GM18526 (cell line): Measurements from ENCODE around the gene CHKA.

Experiments used
- POLR2A ChIP-seq: IDR thresholded peaks from 3 replicates; pipeline ENCODE4 v1.6.1; 2011; ENCODE audit not compliant: insufficient read length; ENCODE audit errors: extremely low read depth

CHKA gene

GRCh38 chr11:68038718-68039525 lies 82.3 kb downstream of the CHKA start, which contains the start of gene TCIRG1:
Gene TCIRG1 (plus strand): TSS chr11:68039025. CDS start chr11:68041272, 2,247 bp downstream.
- TF ChIP-seq POLR2A: peak; percentile 91

DNA sequence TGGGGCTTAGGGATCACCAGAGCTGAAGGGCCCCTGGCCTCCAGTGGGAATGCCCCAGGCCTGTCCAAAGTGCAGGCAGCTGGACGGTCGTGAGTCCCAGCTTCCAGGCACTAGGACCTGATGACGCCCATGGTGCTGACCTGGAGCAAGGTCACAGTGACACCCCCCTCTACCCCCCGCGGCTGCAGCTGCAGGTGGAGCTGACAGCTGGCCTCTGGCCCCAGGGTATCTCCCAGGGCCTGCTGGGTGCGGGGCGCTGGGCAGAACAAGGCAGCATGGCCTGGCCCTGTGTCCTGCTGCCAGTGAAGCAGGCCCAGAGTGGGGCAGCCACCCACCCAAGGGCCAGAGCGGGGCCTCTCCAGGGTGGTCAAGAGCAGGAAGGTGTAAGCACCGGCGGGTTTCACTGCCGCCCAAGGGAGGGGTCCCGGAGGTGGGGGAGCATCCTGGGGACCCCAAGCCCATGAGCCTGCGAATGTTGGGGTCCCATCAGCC lies 82.9 kb downstream of the CHKA start:
- no peak for TF ChIP-seq POLR2A

- TF ChIP-seq POLR2A: no peak
Observed at GRCh38 chr11:68037411-68038225, 83.6 kb downstream of the CHKA start.

DNA sequence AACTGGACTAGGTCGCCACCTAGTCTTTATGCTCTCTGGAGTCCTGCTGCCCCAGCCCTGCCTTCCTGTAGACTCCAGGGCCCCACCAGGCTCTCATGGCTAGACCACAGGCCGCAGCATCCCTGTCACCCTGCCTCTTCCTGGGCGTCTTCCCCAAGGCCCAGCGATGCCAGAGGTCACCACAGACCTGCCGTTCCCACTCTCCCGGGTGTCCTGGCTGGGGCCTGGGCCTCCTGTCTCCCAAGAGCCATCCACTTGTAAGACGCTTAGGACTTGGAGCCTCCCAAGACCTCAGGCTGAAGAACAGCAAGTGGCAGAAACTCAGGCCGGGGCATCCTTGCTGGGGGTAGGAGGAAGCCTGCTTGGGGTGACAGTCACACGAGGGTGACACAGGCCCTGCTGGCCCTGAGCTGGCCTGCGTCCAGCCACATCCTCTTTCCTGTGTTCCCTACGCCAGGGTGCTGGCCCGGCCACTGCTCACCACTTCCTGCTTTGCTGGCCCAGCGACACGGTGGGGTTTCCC lies 84.4 kb downstream of the CHKA start:
- no peak for TF ChIP-seq POLR2A

- TF ChIP-seq POLR2A: no peak
Observed at GRCh38 chr11:68036141-68036716, 85.0 kb downstream of the CHKA start.

- no peak for TF ChIP-seq POLR2A
Observed at GRCh38 chr11:68035266-68035876, 85.8 kb downstream of the CHKA start.

DNA sequence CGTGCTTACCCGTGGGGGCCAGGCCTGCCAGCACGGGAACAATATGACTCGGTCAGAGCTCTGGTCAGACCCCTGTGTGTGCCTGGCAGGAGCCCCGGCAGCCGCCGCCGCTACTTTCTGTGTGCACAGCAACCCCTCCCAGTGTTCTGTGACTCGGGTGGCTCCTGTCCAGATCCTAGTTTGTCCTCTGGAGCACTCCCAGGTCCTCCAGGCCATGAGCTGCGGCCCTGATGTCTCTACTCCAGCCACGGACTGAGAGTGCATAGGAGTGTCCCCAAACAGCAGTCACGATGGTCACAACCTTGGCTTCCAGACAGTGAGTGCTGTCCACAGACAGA lies 87.5 kb downstream of the CHKA start:
- no peak for TF ChIP-seq POLR2A

DNA sequence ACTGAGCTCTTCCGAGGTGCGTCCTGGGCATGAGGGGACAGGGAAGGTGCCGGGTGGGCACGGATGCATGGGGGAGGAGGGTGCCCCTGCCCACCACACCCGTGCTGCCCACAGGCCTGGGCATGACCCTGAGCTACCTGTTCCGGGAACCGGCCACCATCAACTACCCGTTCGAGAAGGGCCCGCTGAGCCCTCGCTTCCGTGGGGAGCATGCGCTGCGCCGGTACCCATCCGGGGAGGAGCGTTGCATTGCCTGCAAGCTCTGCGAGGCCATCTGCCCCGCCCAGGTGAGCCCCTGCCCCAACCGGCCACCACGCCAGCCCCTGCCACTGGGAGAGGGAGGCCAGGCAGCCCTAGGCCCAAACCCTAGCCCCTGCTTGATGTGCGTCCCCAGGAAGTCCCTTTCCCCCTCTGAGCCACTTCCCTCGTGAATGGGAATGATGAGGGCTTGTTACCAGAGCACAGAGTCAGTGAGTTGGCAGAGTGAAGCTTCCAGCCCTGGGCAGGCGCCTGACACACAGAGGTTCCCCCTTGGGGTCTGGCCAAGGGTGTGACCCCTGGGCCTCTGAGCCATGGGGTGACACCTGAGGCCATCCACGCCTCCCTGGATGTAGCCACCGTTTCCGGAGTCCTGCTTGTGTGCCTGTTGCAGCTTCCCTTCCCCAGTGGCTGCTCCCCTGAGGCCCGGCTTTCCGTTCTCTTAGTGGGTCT lies 88.0 kb downstream of the CHKA start:
- no peak for TF ChIP-seq POLR2A

DNA sequence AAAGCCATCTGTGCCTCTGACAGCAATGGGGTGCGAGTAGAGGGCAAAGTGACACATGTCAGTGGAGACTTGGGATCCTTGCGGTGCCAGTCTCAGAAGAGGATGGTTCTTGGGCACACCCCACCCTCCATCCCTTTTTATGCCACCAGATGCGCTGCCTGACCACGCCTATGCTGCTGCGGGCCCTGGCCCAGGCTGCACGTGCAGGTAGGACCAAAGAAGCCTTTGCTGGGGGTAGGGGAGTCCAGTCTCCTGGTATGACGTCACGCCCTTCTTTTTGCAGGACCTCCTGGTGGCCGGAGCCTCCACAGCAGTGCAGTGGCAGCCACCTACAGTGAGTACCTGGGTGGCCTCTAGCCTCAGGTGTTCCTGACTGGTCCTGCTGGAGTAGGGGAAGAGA lies 89.2 kb downstream of the CHKA start:
- no peak for TF ChIP-seq POLR2A

DNA sequence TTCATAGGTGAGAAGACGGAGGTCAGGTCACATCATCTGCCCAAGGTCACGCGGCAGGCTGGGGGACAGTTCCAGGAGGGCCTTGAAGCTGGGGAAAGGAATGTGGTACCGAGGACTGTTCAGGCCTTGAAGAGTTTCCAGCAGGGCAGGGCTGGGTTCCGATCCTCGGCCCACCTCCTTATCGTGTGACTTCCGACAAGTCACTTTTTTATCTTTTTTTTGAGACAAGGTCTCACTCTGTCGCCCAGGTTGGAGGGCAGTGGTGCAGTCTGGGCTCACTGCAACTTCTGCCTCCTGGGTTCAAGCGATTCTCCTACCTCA lies 90.1 kb downstream of the CHKA start:
- TF ChIP-seq POLR2A: no peak

GRCh38 chr11:68030318-68031143 lies 90.7 kb downstream of the CHKA start, which contains the start of gene NDUFS8:
Gene NDUFS8 (plus strand): TSS chr11:68030681. CDS start chr11:68032152, 1,471 bp downstream.
- TF ChIP-seq POLR2A: peak; percentile 78

GRCh38 chr11:68028802-68029545 lies 92.2 kb downstream of the CHKA start:
- TF ChIP-seq POLR2A: no peak

DNA sequence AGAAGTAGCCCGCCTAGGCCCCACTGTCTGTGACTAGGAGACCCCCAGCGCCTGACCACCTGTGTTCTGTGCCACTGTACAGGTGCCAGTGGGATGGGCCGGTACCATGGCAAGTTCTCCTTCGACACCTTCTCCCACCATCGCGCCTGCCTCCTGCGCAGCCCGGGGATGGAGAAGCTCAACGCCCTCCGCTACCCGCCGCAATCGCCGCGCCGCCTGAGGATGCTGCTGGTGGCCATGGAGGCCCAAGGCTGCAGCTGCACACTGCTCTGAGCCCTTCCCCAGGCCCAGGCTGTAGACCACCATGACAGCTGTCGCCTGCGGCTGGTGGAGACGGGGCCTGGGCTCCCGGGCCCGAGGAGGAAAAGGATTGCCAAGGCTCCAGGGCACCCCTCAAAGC lies 93.5 kb downstream of the CHKA start:
- TF ChIP-seq POLR2A: no peak
